GM19324 (cell line): Measurements from ENCODE around the gene PHLPP2.
"Not testable (repeated sequence)": the region's sequence is repeated elsewhere in the genome, so short reads cannot be mapped to it uniquely, and the experiment has no call there.

Experiments
- ATAC-seq: cut with Tn5 transposase; IDR thresholded peaks from one replicate; pipeline ENCODE4 v1.9.1; 2021; ENCODE audit warnings: mild to moderate bottlenecking, moderate library complexity; ENCODE audit not compliant: unreplicated experiment, low FRiP score

Gene PHLPP2

GRCh38 chr16:71723537-71724319, 773 bp downstream of the PHLPP2 start:
- peak; percentile 80 for ATAC-seq

- ATAC-seq: peak; percentile 38
These were observed 1.5 kb downstream of the PHLPP2 start for GRCh38 chr16:71722801-71723536.

- ATAC-seq: no peak
These were observed 3.3 kb downstream of the PHLPP2 start for GRCh38 chr16:71721066-71721740.

GRCh38 chr16:71712501-71712900, 12.0 kb downstream of the PHLPP2 start:
- no peak for ATAC-seq

- ATAC-seq: no peak
These were observed 12.7 kb downstream of the PHLPP2 start for GRCh38 chr16:71711789-71712188.

- ATAC-seq: no peak
These were observed 15.2 kb downstream of the PHLPP2 start for GRCh38 chr16:71709229-71709781.

GRCh38 chr16:71708696-71709095, 15.8 kb downstream of the PHLPP2 start:
- no peak for ATAC-seq

GRCh38 chr16:71707199-71707598, 17.3 kb downstream of the PHLPP2 start:
- no peak for ATAC-seq

- ATAC-seq: no peak
These were observed 18.5 kb downstream of the PHLPP2 start for GRCh38 chr16:71706046-71706445.

GRCh38 chr16:71703333-71703732, 21.2 kb downstream of the PHLPP2 start:
- no peak for ATAC-seq

- ATAC-seq: no peak
These were observed 23.7 kb downstream of the PHLPP2 start for GRCh38 chr16:71700831-71701230.

- no peak for ATAC-seq
These were observed 26.0 kb downstream of the PHLPP2 start for GRCh38 chr16:71698491-71698890.

GRCh38 chr16:71693164-71693563, 31.3 kb downstream of the PHLPP2 start:
- no peak for ATAC-seq

GRCh38 chr16:71689901-71690300, 34.6 kb downstream of the PHLPP2 start:
- no peak for ATAC-seq

- no peak for ATAC-seq
These were observed 36.6 kb downstream of the PHLPP2 start for GRCh38 chr16:71687861-71688260.

GRCh38 chr16:71684280-71684679, 40.2 kb downstream of the PHLPP2 start:
- ATAC-seq: not testable (repeated sequence)

GRCh38 chr16:71681360-71681759, 43.1 kb downstream of the PHLPP2 start:
- no peak for ATAC-seq

- ATAC-seq: no peak
These were observed 48.3 kb downstream of the PHLPP2 start for GRCh38 chr16:71676236-71676635.

- ATAC-seq: no peak
These were observed 49.1 kb downstream of the PHLPP2 start for GRCh38 chr16:71675380-71675779.

GRCh38 chr16:71674229-71674628, 50.3 kb downstream of the PHLPP2 start:
- ATAC-seq: no peak

- no peak for ATAC-seq
These were observed 50.9 kb downstream of the PHLPP2 start for GRCh38 chr16:71673582-71673973.
